Measurements from ENCODE around the gene DGKB.

DGKB gene

DNA sequence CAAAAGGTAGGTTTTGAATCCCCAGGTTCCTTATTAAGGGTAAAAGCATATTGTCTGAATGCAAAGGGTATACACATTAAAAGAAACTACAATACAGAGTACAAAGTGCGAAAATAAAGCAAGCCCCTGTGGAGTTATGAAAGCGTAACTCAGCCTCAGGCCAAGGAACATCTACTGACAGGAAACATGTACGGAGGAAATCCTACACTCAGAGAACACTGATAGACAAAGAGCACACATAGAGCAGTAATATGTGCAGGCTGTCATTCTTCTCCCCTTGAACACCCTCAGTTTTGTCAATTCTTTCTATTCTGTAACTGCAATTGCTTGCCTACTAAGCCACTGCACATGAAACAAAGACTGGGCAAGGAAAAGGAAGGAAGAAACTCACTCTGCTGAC, 150.2 kb downstream of the DGKB start:
- no peak for DNase-seq

DNA sequence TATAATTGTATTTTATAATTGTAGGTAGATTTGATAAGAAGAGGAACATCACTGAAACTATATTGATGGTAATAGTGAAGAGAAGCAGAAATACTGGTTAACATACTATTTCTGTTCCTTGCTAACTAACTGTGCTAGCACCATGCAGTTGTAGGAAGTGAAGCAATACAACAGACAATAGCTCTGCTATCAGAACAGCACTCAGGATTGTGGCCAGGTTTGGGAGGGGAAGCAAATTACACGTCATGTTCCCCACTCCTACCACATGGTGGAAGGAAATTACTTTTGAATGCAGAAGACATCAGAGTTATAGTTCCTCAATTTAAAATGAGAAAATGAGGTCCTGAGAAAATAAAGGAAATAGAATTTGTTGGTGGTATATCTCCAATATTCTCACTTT, 151.1 kb downstream of the DGKB start:
- DNase-seq = no peak

DNA sequence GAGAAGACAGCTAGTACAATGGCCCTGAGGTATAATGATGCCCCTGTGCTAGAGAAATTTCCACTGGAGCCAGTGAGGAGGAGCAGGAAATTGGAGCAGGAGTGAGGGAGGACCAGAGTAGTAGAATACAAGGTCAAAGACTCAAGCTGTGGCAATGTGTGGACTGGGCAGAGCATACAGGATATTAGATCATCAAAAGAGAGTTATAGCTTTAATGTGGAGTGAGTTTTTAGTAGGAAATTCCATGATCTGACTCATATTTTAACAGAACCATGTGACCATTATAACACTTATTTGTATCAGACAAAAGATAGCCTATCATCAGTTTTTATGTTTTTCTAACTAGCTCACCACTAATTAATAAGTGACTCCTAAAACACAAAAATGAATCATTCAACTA, 154.1 kb downstream of the DGKB start:
- no peak for DNase-seq

DNA sequence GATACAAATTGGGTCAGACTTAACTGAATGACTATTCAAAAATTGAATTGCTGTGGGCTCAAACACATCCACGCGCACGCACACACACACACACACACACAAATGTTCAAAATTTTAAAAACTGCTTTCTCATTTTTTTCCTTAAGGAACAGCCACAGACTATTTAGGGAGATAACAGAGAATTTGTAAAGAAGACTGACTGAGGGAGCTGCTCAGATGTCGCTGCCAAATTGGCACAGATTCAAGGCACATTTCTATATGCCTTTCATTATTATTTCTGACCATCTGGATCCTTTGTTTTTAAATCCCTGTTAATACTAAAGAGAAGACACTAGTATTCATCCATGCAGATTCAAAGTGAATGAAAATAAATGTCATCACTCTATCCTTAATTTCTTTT, 154.8 kb downstream of the DGKB start:
- DNase-seq = no peak

DNA sequence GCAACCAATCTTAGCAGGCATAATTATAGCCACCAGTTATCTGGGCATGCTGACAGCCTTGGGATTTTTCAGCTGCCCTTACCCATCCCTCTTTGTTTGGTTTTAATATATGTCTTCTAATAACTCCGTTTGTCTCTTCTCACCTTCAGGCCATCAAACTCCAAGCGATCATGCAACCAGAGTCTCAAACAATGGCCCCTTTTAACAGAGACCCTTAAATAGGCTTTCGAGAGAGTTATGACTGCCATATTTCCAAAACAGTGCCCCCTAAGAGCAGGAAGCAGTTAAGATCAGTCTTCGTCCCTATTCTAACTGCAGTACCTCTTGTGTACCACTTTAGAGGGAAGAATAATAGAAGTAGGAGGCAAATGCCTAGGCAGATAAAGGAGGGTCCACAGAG, 157.5 kb downstream of the DGKB start:
- no peak for DNase-seq

DNA sequence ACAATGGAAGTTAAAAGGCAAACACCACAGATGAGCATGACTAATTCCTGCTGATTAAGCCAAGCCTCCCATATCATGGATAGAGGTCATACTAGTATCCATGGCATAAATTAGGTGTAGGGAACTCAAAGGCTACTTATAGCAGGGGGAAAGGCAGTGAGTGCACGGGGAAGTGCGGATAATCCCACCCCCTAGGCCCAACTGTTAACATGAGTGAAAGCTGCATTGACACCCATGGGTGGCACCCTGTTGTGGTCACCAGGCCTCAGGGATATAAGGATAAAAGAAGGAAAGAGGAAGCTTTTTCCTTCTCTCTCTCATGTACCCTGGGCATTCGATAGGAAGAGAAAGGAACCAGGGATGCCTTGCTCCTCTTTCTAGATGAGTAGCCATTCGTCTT, 161.9 kb downstream of the DGKB start:
- no peak for DNase-seq

DNA sequence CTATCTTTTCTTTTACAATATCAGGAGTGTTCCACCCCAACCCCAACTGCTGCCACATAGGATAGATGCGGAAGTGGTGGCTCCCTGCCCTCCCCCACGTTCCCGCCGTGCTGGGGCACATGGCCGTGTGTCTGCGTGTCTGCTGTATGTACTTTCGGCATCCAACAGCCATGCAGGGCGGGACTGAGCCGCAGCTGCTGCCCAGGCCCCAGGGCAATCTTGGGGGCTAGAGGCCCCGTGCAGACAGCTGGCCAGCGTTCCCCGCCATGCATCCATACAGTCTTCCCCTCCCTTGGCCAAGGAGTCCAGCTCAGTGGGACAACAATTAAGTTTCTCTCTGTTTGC, 162.7 kb downstream of the DGKB start:
- DNase-seq = no peak

DNA sequence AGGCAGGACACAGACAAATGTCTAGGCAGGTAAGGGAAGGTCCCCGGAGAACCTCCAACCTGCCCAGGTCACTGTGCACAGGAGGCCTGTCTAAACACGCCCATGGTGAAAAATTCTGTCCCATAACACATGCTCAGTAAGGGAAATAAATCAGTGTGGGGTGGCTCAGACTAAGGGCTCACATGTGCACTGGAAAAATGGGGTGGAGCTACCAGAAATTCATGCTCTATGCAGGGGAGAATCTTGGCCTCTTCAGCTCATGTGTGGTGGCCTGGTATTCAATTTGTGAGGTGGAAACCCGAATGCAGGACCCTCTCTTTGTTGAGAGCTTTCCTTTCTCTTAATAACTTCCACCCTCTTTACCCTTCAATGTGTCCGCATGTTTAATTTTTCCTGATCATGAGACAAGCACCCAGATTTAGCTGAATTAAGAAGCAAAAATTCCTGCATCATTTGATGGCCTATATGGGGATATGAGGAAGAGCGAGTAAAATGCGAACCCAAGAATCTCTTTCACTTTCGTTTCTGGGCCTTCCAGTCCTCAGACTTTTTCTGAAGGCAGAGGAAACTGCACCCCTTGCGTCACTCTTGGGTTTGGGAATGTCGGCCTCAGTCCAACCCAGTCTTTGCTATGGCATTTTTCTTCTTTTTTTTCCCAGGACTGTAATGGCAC, 163.2 kb downstream of the DGKB start:
- no peak for DNase-seq

DNA sequence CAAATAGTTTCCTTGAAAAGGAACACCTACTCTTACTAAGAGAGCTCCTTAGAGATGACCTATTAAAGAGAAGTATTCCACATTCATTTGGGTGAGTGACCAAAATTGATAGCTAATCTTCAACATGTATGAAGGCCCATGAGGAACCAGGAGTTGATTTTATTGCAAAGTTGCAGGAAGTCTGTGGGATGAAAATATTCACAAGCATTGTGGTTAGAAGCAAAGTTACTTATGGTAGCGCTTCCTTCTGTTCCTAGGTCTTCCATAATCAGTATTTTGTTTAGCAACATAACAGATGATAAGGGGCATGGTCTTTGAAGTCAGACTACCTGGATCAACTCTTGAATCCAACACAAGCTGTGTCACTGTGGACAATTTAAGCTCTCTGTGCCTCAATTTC, 164.5 kb downstream of the DGKB start:
- no peak for DNase-seq

DNA sequence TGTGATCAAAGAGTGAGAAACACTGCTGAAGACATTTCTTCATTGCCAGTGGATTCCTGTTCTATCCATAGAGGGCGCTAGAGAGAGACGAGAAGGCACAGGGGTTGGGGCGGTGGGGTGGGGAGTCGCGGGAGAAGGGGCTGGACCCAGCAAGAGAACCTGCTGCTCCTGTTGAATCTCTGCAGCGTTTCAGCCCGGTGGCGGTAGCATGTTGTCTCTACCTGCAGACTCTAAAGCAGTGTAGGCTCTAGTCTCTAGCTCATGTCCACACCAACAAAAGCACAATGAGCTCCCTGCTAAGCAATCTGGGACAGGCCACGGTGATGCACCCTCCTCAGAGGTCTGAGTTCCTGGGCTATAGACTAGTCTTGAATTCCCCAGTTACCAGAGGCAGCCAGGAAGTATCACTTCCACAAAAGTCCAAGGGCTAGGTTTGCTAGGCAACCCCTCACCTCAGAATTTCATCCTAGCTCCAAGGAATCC, 167.7 kb downstream of the DGKB start:
- no peak for DNase-seq

DNA sequence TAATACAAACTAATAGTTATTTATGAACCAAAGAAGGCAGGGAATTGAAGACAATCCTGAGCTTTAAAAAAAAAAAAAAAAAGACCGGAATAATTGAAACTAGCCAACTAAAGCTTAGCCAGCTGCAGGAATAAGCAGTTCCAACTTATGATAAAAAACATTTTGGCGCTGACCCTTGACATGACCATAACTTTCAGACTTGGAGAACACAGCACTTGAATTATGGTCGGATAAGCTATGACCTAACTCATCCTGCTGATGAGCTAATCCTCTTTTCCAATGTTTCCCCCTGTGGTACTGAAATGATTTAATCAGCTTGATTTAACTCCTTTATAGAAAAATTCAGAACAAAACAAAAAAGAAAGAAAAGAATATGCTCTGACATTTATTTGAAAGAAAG, 181.8 kb downstream of the DGKB start:
- no peak for DNase-seq

DNA sequence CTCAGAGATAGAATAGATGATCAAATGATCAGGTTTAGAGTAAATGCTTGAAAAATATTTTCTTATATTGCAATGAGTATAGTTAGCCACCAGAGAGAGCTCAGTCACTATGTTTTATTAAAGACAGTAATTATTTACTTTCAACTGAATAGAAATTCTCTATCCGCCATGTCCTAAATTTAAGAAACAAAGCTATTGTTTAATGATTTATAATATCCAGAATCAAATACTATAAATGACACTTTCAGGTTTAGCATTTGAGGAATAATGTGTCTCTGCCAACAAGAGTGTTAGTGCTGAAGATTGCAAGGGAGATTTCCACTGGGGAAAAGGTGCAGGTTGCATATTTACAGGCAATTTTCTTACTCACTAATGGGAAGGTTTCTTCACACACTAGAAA, 184.7 kb downstream of the DGKB start:
- peak; percentile 20 for DNase-seq

DNA sequence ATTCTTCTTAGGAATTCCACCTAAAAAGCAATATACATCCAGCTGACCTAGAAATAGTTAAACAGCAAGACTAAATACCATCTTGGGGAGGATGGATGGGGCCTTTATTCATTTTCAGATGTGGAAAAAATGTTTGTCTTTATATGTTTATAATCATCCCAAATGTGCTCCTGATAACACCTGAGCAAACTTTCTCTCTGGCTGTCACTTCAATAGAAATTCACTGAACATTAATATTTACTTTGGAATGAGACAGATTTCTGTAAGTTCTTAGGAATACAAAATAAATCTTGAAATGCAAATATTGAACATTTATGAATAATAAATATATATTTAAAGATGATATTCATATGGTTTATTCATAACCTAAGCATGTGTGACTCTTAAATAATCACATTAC, 185.4 kb downstream of the DGKB start:
- no peak for DNase-seq

DNA sequence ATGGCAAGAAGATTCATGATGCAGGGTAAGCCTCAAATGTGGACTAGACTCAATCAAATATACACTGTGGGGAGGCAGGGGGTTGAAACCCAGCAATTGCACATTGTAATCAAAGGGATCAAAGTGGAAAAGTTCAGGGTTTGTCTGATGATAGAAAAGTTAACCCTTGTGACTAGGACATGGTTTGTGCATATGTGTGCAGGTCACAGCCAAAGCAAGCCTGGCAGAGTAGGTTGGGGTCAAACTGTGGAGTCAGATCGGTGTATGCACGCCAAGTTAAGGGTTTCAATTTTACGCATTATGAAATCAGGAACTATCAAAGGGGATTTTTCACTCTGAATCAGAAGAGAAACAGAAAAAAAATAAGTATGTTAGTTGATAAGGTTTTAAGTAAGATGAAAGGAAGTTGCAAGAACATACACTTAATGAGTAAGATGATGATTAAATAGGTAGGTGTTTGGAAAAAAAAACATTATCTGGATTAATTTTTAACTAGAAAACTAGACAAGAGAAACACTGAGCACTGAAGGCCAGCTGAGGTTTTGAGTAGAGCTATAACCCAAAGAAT, 188.3 kb downstream of the DGKB start:
- DNase-seq = no peak

DNA sequence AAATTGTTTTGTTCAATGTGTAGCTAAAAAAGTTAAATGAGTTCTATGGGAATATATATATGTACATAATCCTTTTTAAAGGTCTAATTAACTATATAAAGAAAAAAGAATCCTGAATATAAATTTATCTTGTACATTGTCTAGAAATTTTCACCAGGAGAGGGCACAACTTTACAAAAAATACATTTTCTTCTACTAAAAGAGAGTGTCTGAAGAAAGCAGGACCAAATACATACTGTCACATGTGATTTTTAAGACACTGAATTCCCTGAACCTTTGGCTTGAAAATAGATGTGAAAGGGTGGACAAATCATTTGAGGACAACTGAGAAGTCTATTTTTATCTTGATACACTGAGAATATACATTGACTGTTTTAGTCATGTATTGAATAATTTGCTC, 204.3 kb downstream of the DGKB start:
- no peak for DNase-seq

DNA sequence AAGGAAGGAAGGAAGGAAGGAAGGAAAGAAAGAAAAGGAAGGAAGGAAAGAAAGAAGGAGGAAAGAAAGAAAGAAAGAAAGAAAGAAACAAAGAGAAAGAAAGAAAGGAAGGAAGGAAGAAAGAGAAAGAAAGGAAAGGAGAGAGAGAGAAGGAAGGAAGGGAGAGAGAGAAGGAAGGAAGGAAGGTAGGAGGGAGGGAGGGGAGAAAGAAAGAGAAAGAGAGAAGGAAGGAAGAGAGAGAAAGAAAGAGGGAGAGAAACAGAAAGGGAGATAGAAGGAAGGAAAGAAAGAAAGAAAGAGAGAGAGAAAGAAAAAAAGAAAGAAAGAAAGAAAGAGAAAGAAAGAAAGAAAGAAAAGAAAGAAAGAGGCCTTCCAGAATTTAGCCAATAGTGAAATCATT, 204.9 kb downstream of the DGKB start:
- DNase-seq = no peak

DNA sequence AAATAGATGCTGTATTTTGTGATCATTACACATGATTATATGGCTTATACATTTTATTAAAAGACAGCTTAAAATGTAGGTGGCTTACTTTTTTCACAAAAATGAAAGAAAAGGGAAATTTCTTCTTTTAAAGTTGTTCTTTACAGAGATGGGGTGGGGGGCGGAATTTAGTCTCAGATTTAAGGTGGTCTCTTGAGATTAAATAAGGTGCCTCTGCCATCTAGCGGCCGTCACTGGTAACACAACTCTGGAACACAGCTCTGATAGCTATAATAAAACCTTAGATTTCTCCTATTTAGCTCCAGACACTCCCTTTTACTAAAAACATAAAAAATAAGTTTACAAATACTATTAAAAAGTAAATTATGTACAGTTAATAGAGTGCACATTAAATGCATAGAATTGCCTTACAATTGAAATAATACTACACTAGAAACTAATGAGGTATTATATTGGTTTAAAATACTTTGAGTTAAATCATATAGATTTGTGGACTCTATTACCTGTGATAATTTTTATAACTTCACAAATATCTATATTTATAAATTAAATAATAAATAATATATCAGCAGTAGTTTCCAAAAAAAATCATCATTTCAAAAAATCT, 210.9 kb downstream of the DGKB start:
- DNase-seq = no peak

DNA sequence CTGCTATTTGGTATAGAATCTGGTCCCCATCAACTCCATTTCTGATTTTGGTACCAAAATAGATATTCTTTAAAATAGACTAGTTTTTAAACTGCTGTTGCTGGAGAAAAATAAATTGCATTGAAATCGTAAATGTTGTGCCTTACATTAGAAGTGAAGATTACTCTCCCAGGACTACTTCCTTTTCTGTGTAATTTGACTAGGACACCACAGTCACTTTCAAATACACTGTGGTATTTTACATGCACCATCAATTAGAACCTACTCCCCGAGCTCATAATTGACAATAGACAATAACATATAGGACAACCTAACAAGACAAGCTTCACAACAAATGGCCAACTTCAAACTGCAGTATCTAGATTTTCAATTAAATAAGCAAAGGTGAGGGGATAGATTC, 211.5 kb downstream of the DGKB start:
- no peak for DNase-seq

DNA sequence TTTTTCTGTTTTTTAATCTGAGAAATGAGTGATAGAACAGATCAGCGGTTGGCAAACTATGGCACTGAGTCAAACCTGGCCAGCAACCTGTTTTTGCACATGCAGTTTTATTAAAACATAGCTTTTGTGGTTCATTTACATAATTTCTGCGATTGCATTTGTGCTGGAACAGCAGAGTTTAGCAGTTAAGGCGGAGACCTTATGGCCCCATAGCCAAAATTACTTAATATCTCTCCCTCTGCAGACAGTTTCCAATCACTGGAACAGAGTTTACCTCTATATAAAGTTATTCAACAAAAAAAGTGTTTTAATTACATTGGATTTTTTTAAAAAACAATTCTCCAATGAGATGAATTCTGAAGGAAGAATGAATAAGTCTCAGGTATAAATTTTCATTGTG, 212.1 kb downstream of the DGKB start:
- DNase-seq = no peak

DNA sequence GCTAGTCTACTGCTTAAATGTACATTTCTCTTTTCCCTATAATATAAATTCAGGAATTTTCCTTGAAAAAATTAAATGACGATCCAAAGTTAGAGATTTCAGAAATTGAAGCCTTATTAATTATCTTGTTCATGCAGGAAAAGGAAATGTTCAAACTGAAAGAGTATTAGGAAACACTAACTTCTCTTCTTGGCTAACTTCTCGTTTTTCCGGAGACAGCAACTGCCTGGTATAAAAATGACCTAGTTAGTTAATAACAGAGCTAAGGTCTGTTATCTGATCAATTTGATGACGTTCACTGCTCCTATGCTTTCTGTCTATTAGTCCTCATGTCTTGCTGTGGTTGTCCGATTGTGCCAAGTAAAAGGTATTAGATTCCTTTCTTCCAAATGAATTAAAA, 212.5 kb downstream of the DGKB start:
- DNase-seq = no peak

DNA sequence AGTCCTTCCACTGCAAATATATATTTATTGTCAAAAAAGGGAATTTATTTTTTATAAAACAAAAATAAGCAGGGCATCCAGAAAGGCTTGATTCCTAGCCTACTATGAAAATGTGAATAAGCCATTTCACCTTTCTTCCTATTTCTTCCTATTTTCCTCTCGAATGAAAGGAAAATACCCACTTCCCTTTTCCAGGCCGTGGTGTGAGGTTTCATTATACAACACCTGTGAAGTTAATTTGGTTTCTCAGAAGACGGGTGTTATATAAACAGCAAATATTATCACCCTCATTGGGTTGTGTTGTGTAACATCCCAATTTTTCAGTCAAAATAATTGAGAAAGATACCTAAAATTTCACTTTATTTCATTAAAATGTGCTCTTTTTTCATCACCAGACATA, 214.3 kb downstream of the DGKB start:
- DNase-seq = no peak

DNA sequence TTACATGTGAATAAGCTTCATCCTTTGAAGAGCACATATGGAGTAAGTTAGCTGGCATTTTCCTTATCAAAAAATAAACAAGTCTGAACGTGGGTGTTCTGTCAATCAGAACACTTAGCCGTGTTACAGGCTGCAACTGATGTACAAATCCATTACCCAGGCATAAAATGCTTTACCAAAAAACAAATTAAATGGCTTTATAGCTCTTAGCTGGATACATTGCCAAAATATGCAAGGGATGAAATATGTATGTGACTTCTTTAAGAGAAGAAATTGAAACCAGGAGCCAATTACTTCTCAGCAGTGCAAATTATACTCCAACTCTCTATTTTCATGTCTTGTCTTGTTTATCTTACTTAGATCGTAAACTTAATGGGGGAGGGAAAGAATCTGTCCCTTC, 214.8 kb downstream of the DGKB start:
- DNase-seq = no peak

DNA sequence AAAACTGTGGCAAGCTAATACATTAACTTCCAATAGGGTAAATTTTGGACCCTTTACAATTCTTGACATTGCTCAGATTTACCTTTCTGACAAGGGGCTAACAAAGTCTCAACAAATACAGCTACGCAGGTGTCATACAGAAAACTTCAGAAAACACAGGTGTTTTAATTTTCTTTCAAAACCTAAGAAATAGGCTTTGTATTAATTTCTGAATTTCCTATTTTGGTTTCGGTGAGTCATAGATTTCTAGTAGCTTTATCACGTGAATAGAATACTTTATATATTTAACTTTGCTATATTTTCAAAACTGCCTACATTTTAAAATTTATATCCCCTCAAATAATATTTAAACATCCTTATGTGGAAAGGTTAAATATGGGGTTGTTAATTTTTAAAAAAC, 215.3 kb downstream of the DGKB start:
- DNase-seq = no peak

DNA sequence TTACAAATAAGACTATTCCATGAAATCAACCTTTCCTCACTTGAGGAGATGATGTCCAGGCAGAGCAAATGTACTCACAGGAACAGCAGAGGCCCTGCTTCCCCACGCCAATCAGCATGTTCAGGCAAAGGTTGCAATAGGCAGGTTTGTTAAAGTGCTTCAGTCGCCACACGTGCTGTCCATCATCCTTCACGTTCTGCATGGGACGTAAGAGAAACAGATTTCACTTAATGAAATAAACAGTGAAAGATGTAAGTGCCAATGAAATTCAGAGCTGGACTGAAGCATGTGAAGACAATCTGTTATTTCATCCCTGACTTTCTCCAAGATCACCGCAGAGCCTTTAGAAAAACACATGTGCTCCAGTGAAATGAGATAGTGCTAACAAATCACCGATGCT, 217.4 kb downstream of the DGKB start:
- DNase-seq = no peak

DNA sequence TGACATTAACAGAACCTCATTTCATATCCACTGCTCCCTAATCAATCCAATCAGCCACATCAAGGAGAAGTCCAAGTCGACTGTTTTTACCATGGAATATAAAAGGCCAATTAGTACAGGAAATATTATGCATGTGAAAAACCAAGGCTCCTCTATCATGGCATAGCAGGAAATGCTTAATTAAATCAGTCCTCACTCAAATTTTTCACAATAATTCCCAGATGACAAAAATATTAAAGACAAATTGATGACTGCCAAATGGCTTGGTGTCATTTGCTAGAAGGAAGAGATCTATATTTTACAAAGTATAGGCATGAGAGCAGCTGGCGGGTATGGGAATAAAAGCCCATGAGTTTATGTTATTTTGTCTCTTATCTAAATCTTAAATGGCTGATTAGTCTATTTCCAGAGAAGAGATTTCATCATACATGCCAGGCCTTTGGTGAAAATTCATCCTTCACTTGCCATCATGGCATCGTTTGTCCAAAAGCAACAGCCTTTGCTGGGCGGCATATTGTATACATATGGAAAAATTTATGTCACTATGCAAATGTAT, 219.6 kb downstream of the DGKB start:
- no peak for DNase-seq

Data from NCI-H2107 (cell line).